DND-41 (cell line): ENCODE results near the gene XPR1.

Experiments used
- EZH2 ChIP-seq: IDR thresholded peaks from 3 replicates; pipeline ENCODE4 v1.6.1; 2012; ENCODE audit warnings: borderline replicate concordance, low read depth, mild to moderate bottlenecking, moderate library complexity, low read length, inconsistent platforms; ENCODE audit not compliant: severe bottlenecking
- TF ChIP-seq, protein P1 (sequence below): IDR thresholded peaks from 2 replicates; pipeline ENCODE4 v1.5.1; 2012; ENCODE audit warnings: borderline replicate concordance, low read length, moderate library complexity, mild to moderate bottlenecking; ENCODE audit not compliant: poor library complexity, severe bottlenecking; ENCODE audit errors: extremely low read depth

DNA sequence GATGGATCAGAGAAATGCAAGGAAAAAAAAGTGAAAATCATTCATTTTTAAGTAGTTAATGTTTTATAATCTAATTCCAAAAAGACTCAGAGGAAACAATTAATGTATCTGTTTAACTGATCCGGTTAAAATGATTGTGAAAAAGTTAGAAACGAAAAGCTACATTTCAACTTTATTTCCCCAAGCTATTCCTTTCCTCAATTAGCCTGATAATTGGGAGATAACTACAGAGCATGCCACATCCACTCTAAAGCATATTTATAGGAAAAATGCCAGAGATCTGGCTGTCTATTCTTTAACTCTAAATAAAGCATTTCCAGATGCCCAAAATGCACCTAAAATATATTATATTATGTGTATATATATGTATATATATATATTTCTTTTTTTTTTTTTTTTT lies 35.9 kb upstream of the XPR1 start:
- TF ChIP-seq, protein P1, sequence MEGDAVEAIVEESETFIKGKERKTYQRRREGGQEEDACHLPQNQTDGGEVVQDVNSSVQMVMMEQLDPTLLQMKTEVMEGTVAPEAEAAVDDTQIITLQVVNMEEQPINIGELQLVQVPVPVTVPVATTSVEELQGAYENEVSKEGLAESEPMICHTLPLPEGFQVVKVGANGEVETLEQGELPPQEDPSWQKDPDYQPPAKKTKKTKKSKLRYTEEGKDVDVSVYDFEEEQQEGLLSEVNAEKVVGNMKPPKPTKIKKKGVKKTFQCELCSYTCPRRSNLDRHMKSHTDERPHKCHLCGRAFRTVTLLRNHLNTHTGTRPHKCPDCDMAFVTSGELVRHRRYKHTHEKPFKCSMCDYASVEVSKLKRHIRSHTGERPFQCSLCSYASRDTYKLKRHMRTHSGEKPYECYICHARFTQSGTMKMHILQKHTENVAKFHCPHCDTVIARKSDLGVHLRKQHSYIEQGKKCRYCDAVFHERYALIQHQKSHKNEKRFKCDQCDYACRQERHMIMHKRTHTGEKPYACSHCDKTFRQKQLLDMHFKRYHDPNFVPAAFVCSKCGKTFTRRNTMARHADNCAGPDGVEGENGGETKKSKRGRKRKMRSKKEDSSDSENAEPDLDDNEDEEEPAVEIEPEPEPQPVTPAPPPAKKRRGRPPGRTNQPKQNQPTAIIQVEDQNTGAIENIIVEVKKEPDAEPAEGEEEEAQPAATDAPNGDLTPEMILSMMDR = no peak
- TF ChIP-seq EZH2 = no peak
